Left ventricle myocardium inferior (tissue), 1 donor: Measurements from ENCODE around the gene PGBD2. TPM values are rescaled to one million over a fixed set of nuclear protein-coding genes. Genes with fewer than 3 reads are reported as not detected.

Experiments used
- DNase-seq: peaks from one replicate; pipeline ENCODE4 v3.0.0-alpha.2; 2020
- H3K27ac ChIP-seq: fragments of 200-600 bp; replicated peaks from 2 replicates; pipeline ENCODE4 v1.8.0; 2021
- H3K27me3 ChIP-seq: fragments of 200-600 bp; 2 replicates; pipeline ENCODE4 v1.8.0; 2021; ENCODE audit warnings: low read depth
- H3K36me3 ChIP-seq: fragments of 200-600 bp; 2 replicates; pipeline ENCODE4 v1.8.0; 2021
- H3K4me1 ChIP-seq: fragments of 200-600 bp; 2 replicates; pipeline ENCODE4 v1.8.0; 2021
- H3K4me3 ChIP-seq: fragments of 200-600 bp; 2 replicates; pipeline ENCODE4 v1.8.0; 2021; ENCODE audit warnings: mild to moderate bottlenecking, moderate library complexity
- H3K9me3 ChIP-seq: fragments of 200-600 bp; replicated peaks from 2 replicates; pipeline ENCODE4 v1.8.0; 2021
- intact Hi-C: fragments of 100-400 bp; cut with micrococcal nuclease; formaldehyde crosslinking; loops from one replicate; pipeline ENCODE4 v1.11.0; 2022
- total RNA-seq: library from RNA; stranded (reverse); fragmentation: NEBNext Ultra II Directional; extraction: Animal tissue kit (Norgen Biotek cat#: 25700); gene quantifications from one replicate; pipeline ENCODE4 v1.2.1, GENCODE V29; 2021
- TF ChIP-seq, protein P1 (sequence below): fragments of 200-600 bp; IDR thresholded peaks from 2 replicates; pipeline ENCODE4 v1.8.0; 2021; ENCODE audit warnings: antibody characterized with exemption, mild to moderate bottlenecking, borderline replicate concordance
- donor health status: DM: no; HTN: yes; CAD: no; lungs with severe emphysema.

PGBD2 gene
- total RNA-seq, 1 donor from 2014 or later, result 3.9 TPM

DNA sequence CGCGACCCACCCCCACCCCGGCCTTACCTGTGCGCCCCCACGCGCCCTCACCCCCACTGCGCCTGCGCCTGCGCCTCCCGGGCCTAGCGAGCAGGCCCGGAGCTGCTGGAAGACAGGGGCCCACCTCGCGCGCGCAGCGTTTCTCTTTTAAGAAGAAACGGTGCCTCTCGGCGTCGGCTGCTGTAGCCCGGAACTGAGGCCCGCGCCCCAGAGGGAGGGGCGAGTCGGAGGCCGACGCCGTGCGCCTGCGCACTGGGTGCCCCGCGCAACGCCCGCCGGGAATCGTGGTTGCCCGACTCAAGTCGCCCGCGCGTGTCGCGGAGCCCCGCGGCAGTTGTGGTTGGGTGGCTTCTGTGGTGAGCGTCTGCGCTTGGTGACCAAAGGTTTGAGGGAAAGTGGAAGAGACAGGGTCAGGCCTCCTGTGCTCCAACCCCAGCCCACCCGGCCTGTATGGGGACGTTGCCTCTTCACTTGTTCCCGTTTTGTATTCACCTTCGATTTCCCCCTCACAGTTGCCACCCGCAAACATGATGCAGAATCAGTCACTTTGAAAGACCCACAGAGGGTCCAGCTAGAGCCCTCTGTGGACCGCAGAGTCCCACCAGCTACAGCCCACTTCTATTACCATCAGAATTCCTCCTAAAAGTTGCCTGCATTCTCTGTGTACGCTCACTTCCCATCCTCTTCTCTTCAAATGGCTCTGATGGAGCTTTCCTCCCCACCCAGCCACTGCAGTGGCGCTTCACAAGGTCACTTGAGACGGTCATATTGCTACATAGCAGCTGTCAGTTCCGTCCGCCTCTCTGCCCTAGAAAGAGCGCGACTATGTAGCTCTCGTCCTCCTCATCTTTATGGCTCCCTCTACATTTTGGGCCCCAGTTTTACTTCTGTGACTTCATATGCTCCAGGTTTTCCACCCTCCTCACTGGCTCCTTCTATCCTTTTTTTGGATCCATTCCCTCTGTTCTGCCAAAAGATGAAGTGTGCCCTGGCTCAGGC is 46.8 kb upstream of the PGBD2 start, which contains the start of gene ZNF692:
Gene ZNF692 (minus strand): TSS at position 195 of the 999 bp plus-strand sequence. CDS start 776 bp downstream, outside the sequence.
- H3K36me3 ChIP-seq, result peaks cover 6% of the 10 kb centered on the region
- H3K9me3 ChIP-seq, result no peaks in the 10 kb centered on the region
- peak; percentile 98 for DNase-seq
- TF ChIP-seq, protein P1, sequence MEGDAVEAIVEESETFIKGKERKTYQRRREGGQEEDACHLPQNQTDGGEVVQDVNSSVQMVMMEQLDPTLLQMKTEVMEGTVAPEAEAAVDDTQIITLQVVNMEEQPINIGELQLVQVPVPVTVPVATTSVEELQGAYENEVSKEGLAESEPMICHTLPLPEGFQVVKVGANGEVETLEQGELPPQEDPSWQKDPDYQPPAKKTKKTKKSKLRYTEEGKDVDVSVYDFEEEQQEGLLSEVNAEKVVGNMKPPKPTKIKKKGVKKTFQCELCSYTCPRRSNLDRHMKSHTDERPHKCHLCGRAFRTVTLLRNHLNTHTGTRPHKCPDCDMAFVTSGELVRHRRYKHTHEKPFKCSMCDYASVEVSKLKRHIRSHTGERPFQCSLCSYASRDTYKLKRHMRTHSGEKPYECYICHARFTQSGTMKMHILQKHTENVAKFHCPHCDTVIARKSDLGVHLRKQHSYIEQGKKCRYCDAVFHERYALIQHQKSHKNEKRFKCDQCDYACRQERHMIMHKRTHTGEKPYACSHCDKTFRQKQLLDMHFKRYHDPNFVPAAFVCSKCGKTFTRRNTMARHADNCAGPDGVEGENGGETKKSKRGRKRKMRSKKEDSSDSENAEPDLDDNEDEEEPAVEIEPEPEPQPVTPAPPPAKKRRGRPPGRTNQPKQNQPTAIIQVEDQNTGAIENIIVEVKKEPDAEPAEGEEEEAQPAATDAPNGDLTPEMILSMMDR, result peak; percentile 16
- intact Hi-C loops, result no loop called here
- peak within 1 kb of the TSS; percentile 96 for H3K27ac ChIP-seq
- H3K4me3 ChIP-seq, result peak within 1 kb of the TSS; percentile 75
- H3K27me3 ChIP-seq, result no peaks in the 10 kb centered on the region
- H3K4me1 ChIP-seq, result peaks cover 39% of the 10 kb centered on the region

DNA sequence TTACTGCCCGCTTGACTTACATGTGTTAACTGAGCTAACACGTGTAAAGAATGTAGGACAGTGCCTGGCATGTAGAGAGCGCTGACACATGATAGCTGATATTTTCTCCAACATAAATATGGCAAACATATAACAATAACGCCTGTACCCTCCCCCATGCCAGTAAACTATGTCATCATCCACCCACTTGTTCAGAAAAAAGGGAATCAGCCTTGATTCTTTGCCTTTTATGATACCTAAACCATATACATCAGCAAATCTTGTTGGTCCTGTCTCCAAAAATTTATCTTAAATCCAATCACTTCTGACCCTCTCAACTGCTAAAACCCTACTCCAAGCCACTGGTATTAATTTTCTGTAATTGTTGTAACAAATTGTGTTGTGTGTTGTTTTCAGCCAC is 46.0 kb upstream of the PGBD2 start:
- Histone ChIP-seq H3K4me1 (peaks cover 43% of the 10 kb centered on the region), H3K9me3 (no peaks in the 10 kb centered on the region), H3K27me3 (no peaks in the 10 kb centered on the region), H3K4me3 (no peak overlapping the region), H3K27ac (peak overlapping the region; percentile 96), H3K36me3 (peaks cover 5% of the 10 kb centered on the region)
- no peak for DNase-seq
- intact Hi-C loops, result no loop called here
- TF ChIP-seq, protein P1, result no peak

DNA sequence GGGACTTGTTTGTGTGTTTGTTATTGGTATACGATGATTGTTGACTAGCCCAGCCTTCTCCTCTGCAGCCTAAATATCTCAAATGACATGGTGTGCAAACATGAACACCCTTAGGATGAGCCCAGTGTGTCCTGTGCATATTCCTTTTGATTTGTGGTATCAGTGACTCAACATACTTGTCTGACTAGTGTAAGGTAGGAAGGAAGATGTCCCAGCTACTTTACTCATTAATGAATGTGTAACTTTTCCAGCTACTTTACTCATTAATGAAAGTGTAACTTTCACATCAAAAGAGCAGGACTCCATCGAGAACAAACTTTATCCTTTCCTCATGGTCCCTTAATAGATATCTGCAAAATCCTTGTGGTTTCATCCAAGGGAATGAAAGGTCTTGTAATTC is 44.4 kb upstream of the PGBD2 start:
- TF ChIP-seq, protein P1, result no peak
- no peak for DNase-seq

DNA sequence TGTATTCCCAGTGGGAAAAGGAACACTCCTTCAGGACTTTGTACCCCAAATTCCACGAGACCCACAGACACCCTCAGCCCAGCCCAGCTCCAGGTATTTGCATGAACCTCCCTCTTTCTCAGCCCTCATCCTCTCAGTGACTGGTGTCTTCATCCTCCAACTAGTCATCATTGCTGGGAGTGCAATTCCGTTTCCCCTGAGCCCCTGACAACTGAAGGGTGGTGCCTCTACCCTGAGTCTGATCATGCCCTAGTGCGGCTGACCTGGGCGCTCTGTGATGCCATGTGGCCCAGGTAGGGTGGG is 43.4 kb upstream of the PGBD2 start:
- no peak for DNase-seq
- H3K27ac ChIP-seq, result peak overlapping the region; percentile 81
- H3K36me3 ChIP-seq, result no peaks in the 10 kb centered on the region
- TF ChIP-seq, protein P1, result no peak
- no peaks in the 10 kb centered on the region for H3K27me3 ChIP-seq
- H3K9me3 ChIP-seq, result no peaks in the 10 kb centered on the region
- peak overlapping the region; percentile 75 for H3K4me3 ChIP-seq
- peaks cover 40% of the 10 kb centered on the region for H3K4me1 ChIP-seq
- intact Hi-C loops, result no loop called here

More for the DNA sequence above, 44.4 kb upstream of the PGBD2 start:
- H3K9me3 ChIP-seq, result no peaks in the 10 kb centered on the region
- H3K4me1 ChIP-seq, result peaks cover 43% of the 10 kb centered on the region
- H3K36me3 ChIP-seq, result no peaks in the 10 kb centered on the region
- no peak overlapping the region for H3K4me3 ChIP-seq
- no peak overlapping the region for H3K27ac ChIP-seq
- no peaks in the 10 kb centered on the region for H3K27me3 ChIP-seq
- intact Hi-C loops, result no loop called here

DNA sequence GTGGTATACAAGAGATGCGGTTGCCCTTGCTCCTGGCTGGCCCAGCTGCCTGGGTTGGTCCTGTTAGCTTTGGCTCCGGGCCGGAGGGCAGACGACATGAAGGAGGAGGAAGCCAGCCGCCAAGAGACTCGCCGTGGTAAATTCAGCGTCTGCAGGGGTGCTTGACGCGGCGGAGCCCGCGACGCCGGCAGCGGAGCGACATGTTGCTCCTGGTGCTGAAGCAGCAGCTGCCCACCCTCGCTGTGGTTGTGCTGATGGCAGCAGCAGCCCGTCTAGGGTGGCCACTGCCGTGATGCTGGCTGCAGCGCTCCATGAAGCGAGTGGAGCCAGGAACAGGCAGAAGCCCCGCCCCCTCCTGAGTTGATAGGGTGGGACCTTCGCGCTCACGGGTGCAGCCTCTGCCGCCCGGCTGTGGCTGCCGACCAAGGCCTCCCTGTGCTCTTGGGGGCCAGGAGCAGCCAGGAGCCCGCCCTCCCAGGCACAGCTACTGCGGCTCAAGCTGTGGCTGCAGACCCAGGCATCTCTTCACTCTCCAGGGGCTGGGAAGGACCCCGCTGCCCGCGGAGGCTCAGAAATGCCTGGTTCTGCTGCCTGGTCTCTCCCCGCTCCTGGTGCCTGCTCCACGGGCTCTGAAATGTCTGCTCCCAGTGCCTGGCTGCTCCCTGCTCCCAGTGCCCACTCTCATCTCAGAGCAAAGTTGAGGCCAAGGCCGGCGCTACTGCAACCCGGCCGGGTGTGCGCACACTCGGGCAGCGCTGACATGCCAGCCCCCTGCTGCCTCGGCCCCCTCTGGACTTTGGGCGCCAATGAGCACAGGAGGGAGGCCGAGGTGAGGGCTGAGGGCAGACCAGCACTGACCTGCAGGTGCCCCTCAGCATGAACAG is 42.8 kb upstream of the PGBD2 start:
- Histone ChIP-seq H3K4me1 (peaks cover 34% of the 10 kb centered on the region), H3K36me3 (no peaks in the 10 kb centered on the region), H3K27ac (peak overlapping the region; percentile 81), H3K4me3 (peak overlapping the region; percentile 75), H3K27me3 (no peaks in the 10 kb centered on the region), H3K9me3 (no peaks in the 10 kb centered on the region)
- intact Hi-C loops, result no loop called here
- DNase-seq, result peak; percentile 89
- TF ChIP-seq, protein P1, result no peak
